DND-41 (cell line): Measurements from ENCODE around the gene PLK5.
A peak's percentile ranks its signal among the peaks of the same experiment; 100 is the strongest.

Source experiments
- EZH2 ChIP-seq: IDR thresholded peaks from 3 replicates; pipeline ENCODE4 v1.6.1; 2012; ENCODE audit warnings: borderline replicate concordance, low read depth, mild to moderate bottlenecking, moderate library complexity, low read length, inconsistent platforms; ENCODE audit not compliant: severe bottlenecking
- TF ChIP-seq, protein P1 (sequence below): IDR thresholded peaks from 2 replicates; pipeline ENCODE4 v1.5.1; 2012; ENCODE audit warnings: borderline replicate concordance, low read length, moderate library complexity, mild to moderate bottlenecking; ENCODE audit not compliant: poor library complexity, severe bottlenecking; ENCODE audit errors: extremely low read depth

- TF ChIP-seq, protein P1, sequence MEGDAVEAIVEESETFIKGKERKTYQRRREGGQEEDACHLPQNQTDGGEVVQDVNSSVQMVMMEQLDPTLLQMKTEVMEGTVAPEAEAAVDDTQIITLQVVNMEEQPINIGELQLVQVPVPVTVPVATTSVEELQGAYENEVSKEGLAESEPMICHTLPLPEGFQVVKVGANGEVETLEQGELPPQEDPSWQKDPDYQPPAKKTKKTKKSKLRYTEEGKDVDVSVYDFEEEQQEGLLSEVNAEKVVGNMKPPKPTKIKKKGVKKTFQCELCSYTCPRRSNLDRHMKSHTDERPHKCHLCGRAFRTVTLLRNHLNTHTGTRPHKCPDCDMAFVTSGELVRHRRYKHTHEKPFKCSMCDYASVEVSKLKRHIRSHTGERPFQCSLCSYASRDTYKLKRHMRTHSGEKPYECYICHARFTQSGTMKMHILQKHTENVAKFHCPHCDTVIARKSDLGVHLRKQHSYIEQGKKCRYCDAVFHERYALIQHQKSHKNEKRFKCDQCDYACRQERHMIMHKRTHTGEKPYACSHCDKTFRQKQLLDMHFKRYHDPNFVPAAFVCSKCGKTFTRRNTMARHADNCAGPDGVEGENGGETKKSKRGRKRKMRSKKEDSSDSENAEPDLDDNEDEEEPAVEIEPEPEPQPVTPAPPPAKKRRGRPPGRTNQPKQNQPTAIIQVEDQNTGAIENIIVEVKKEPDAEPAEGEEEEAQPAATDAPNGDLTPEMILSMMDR = peak; percentile 64
- no peak for TF ChIP-seq EZH2
Observed at GRCh38 chr19:1513499-1514294, 10.2 kb upstream of the PLK5 start.
